ENCODE results near the gene YES1.

- no peak for TF ChIP-seq CTCF (IDR thresholded peaks at IDR 0.05; ENCODE audit: low read depth, low read length, missing input control)
- no peak for TF ChIP-seq ZBTB33 (IDR thresholded peaks at IDR 0.05)
- no peak for TF ChIP-seq EGR1 (IDR thresholded peaks at IDR 0.05; ENCODE audit: low read depth in 2 of 2)
- TF ChIP-seq FOXA1 (IDR thresholded peaks at IDR 0.05) = no peak
- no peak for TF ChIP-seq YY1 (IDR thresholded peaks at IDR 0.05)
- no peak for TF ChIP-seq MAX (IDR thresholded peaks at IDR 0.05)
- no peak for TF ChIP-seq RAD21 (IDR thresholded peaks at IDR 0.05)
- TF ChIP-seq REST (IDR thresholded peaks at IDR 0.05) = no peak
- TF ChIP-seq TAF1 (conservative IDR thresholded peaks at IDR 0.05) = no peak
- no peak for TF ChIP-seq NR2F2 (IDR thresholded peaks at IDR 0.05)
- TF ChIP-seq JUND (IDR thresholded peaks at IDR 0.05) = no peak
- TF ChIP-seq ATF3 (IDR thresholded peaks at IDR 0.05) = no peak
- no peak for TF ChIP-seq SP1 (IDR thresholded peaks at IDR 0.05)
- no peak for TF ChIP-seq HNF4A (conservative IDR thresholded peaks at IDR 0.05)
These were observed 41.4 kb upstream of the YES1 start for GRCh38 chr18:853471-853870.

Data from liver (tissue), 3 donors.